Measurements from ENCODE around the gene PSMD1.
A peak's percentile ranks its signal among the peaks of the same experiment; 100 is the strongest.
"Not testable (repeated sequence)": the region's sequence is repeated elsewhere in the genome, so short reads cannot be mapped to it uniquely, and the experiment has no call there.

Gene PSMD1

GRCh38 chr2:231177156-231178025 lies 120.7 kb downstream of the PSMD1 start:
- TF ChIP-seq, protein P1, sequence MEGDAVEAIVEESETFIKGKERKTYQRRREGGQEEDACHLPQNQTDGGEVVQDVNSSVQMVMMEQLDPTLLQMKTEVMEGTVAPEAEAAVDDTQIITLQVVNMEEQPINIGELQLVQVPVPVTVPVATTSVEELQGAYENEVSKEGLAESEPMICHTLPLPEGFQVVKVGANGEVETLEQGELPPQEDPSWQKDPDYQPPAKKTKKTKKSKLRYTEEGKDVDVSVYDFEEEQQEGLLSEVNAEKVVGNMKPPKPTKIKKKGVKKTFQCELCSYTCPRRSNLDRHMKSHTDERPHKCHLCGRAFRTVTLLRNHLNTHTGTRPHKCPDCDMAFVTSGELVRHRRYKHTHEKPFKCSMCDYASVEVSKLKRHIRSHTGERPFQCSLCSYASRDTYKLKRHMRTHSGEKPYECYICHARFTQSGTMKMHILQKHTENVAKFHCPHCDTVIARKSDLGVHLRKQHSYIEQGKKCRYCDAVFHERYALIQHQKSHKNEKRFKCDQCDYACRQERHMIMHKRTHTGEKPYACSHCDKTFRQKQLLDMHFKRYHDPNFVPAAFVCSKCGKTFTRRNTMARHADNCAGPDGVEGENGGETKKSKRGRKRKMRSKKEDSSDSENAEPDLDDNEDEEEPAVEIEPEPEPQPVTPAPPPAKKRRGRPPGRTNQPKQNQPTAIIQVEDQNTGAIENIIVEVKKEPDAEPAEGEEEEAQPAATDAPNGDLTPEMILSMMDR (IDR thresholded peaks at IDR 0.05): no peak
- DNase-seq (ENCODE audit: low spot score): no peak
- H3K4me3 ChIP-seq: no peak overlapping the region
- no peak overlapping the region for H3K27ac ChIP-seq

GRCh38 chr2:231178805-231179204 lies 122.1 kb downstream of the PSMD1 start:
- not testable (repeated sequence) for H3K27ac ChIP-seq; H3K4me3 ChIP-seq; DNase-seq (ENCODE audit: low spot score)

GRCh38 chr2:231181860-231182512 lies 125.3 kb downstream of the PSMD1 start:
- Histone ChIP-seq H3K27ac (peak overlapping the region; percentile 54 to 87), H3K4me3 (no peak overlapping the region)
- DNase-seq (ENCODE audit: low spot score): peak; percentile 88
- TF ChIP-seq, protein P1 (IDR thresholded peaks at IDR 0.05): no peak

GRCh38 chr2:231182513-231182899 lies 125.8 kb downstream of the PSMD1 start:
- no peak for DNase-seq (ENCODE audit: low spot score)
- Histone ChIP-seq H3K4me3 (no peak overlapping the region), H3K27ac (peak overlapping the region; percentile 54 to 87)
- TF ChIP-seq, protein P1 (IDR thresholded peaks at IDR 0.05): no peak

DNA sequence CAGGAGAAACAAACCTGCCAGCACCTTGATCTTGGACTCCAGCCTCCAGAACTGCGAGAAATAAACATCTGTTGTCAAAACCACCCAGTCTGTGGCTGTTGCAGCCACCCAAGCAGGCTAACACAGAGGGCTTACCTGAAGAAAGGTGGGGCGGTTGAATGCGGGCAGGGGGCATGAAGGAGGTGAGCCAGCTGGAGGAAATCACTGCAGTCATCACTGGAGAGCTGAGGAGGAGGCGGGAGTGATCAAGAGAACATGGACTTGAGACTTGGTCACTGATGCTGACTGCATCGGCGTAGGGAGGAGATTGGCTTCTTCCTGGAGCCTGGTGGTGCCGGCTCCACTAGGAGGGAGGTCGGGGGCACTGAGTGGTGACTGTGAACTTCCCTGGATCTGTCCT lies 127.2 kb downstream of the PSMD1 start:
- TF ChIP-seq, protein P1 (IDR thresholded peaks at IDR 0.05): no peak
- peak overlapping the region in 1 of 2 donors; percentile 48 for H3K27ac ChIP-seq
- H3K4me3 ChIP-seq: no peak overlapping the region

GRCh38 chr2:231184319-231184718 lies 127.7 kb downstream of the PSMD1 start:
- Histone ChIP-seq H3K4me3 (no peak overlapping the region), H3K27ac (peak overlapping the region in 1 of 2 donors; percentile 48)
- TF ChIP-seq, protein P1 (IDR thresholded peaks at IDR 0.05): no peak
- DNase-seq (ENCODE audit: low spot score): no peak

More for the DNA sequence above, 127.2 kb downstream of the PSMD1 start:
- no peak for DNase-seq (ENCODE audit: low spot score)

DNA sequence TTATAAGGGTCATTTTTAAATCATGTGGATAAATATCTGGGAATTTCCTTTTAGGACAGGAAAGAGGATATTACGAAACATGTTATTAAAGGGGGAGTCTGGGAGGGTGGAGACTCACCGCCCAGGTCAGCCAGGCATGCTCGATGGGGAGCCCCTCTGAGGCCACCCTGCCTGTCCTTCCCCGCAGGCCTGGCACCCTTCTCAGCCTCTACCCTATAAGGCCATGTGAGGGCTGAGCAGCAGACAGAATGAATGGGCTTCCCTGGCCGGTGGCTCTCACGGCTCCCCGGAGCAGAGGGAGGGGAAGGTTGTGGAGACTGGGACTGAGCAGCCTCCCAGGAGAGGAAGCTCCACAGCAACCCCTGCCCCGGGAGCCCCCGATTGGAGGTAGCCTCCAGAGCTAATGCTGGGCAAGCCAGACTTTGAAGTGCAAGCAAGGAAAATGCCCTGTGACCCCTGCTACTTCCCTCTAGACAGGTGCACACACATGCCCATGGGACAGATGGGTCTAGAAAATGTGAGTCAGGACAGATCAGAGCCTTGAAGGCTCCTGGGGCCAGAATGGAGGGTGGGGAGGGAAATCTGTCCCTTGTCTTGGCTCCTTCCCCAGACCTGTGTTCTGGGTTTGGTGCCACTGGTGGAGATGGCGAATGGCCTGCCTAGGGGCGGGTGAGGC lies 128.5 kb downstream of the PSMD1 start:
- DNase-seq (ENCODE audit: low spot score): no peak
- TF ChIP-seq, protein P1 (IDR thresholded peaks at IDR 0.05): no peak
- Histone ChIP-seq H3K4me3 (no peak overlapping the region), H3K27ac (peak overlapping the region; percentile 71 to 97)
